Measurements from ENCODE around the gene ENTPD8.
"Not testable (repeated sequence)": the region's sequence is repeated elsewhere in the genome, so short reads cannot be mapped to it uniquely, and the experiment has no call there.

ENTPD8 gene

GRCh38 chr9:137475666-137476065, 34.5 kb upstream of the ENTPD8 start:
- DNase-seq (ENCODE audit: low spot score): no peak

- no peak for DNase-seq (ENCODE audit: low spot score)
Observed at GRCh38 chr9:137474271-137474670, 33.1 kb upstream of the ENTPD8 start.

DNA sequence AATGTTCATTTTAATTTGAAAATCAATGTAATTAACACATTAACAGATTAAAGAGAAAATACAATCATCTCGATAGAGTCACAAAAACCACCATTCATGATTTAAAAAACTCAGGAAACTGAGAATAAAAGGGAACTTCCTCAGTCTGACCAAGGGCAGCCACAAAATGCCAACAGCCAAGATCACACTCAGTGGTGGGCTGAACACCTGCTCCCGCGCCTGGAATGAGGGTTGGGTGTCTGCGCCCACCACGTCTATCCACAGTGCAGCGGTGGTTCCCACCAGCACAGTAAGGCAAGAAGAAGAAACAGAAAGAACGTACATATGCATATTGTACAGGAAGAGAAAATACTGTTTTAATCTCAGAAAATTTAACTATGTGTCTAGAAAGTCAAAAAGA, 29.6 kb upstream of the ENTPD8 start:
- no peak for DNase-seq (ENCODE audit: low spot score)

GRCh38 chr9:137467896-137468295, 26.7 kb upstream of the ENTPD8 start:
- DNase-seq (ENCODE audit: low spot score): no peak

DNA sequence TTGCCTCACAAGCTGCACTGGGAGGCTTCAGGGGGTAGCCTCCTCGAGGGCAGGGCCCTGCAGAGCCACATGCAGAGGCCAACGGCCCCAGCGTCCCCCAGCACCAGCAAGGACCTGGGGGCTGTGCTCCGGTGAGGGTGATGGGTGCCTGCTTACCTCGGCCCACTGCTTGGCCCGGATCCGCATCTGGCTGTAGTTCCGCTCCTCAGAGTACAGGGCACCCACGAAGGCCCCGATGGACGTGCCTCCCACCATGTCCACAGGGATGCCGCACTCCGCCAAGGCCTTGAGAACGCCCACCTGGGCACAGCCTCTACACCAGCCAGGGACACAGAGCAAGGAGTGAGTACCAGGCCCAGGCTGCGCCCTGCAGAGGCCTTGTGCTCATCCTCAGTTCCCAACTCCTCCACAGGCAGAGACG, 26.0 kb upstream of the ENTPD8 start:
- no peak for DNase-seq (ENCODE audit: low spot score)

DNA sequence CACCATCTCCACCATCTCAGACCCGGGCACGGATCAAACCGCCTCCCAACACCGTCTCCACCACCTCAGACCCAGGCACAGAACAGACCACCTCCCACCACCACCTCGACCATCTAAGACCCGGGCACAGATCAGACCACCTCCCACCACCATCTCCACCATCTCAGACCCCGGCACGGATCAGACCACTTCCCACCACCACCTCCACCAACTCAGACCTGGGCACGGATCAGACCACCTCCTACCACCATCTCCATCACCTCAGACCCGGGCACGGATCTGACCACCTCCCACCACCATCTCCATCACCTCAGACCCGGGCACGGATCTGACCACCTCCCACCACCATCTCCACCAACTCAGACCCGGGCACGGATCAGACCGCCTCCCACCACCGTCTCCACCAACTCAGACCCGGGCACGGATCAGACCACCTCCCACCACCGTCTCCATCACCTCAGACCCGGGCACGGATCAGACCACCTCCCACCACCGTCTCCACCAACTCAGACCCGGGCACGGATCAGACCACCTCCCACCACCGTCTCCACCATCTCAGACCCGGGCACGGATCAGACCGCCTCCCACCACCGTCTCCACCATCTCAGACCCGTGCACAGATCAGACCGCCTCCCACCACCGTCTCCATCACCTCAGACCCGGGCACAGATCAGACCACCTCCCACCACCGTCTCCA, 25.4 kb upstream of the ENTPD8 start:
- not testable (repeated sequence) for DNase-seq (ENCODE audit: low spot score)

DNA sequence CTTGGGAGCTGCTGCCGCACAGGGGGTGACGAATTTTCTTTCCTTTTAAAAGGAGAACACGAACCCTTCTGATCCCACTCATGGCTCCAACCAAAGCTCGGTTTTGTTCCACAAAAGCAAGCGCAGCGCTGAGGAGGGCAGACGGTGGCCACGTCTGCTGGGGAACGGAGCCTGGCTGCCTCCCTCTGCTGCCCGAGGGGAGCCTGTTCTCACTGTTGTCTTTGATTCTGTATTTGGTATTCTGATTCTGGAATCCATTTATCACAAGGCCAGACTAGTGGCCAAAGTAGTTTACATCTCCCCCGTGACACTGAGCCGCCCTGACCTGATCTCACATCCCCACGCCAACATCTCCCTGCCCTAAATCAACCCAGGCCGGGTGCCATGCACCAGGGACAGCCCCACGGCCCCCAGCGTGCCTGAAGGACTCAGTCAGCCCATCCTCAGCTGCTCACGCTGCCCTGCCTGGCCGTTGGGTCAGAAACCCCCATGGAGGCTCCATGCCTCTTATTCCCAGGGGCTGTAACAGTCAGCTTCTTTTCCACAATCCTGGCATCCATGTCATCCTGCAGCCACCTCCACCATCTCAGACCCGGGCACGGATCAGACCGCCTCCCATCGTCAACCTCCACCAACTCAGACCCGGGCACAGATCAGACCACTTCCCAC, 24.7 kb upstream of the ENTPD8 start:
- no peak for DNase-seq (ENCODE audit: low spot score)

- no peak for DNase-seq (ENCODE audit: low spot score)
Observed at GRCh38 chr9:137465000-137465719, 24.0 kb upstream of the ENTPD8 start.

DNA sequence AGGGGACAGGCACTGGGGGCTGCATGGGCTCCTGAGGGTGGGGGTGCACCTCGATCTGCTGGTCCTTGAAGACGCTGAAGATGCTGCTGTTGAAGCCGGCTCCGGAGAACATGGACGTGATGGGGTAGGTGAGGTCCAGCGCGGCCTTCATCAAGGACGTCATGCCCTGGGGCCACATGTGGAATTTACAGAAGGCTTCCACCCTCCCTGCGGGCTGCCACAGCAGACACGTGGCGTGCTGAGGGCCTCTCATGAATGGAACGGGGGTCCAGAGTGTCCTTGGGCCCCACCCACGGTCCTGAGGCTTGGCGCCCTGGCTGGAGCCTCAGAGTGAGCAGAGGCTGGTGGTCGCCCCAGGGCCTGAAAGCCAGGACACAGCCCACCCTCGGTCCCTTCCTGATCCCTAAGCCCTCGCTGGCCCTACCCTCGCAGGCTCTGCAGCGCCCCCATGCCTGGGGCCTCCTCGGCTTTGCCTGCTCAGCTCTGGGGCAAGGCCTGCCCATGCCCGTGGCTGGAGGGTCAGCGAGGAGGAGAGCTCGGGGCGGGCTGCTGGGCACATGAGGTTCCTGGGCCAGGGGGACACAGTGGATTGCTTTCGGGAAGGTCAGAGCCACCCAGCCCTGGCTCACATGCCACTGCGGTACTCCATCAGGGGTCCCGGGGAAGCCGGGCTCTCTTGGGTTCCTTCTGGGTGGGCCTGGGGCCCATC, 23.3 kb upstream of the ENTPD8 start:
- no peak for DNase-seq (ENCODE audit: low spot score)

DNA sequence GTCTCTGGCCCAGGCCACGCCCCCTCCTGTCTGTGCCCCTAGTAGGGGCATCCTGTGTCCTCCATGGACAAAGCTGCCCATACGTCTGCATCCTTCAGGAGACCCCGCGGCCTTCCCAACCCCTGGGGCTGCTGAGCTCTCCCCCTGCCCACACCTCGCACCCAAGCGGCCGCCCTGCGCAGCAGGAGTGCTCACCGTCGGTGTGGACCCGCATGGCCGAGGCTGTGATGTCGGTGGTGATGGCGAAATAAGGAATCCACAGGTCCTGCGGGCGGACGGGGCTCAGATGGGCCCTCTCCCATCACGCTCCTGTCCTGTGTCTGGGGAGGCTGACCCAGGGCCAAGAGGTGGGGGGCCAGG, 22.8 kb upstream of the ENTPD8 start:
- DNase-seq (ENCODE audit: low spot score): no peak

DNA sequence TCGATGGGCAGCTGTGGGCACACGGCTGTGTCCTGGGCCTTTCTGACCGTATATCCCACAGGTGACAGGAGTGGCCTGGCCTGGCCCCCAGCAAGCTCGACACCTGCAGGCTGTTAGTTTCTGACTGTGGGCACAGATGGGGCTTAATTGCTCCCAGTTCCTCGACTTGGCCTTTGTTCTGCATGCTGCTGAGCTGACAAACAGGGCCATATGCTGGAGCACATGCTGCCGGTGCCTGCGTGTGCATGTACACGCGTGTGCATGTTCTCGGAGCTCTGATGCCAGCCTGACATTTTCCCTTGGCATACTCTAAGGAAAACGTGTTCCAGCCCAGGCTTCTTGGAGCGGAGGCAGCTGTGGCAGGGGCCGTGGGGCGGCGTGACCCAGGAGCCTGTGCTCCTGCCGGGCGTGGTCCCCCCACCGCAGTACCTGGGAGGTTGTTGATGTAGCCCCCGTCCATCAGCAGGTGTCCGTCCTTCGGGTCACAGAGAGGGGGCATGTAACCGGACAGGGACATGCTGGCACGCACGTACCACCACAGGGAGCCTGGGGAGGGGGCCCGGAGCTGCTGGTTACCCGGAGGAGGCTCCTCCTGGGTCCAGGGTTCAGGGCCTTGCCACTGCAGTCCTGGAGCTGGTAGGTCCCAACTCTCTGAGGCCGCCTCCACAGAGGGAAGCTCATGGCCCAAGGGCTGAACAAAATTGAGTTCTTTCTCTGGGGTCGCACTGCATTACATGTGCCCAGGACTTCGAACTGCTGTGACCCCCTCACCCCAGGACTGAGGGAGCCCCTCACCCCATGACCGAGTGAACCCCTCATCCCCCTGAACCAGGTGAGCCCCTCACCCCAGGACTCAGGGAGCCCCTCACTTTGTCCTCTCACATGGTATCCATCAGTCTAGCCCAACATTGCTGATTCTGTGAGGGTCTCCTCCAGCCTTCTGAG, 22.1 kb upstream of the ENTPD8 start:
- no peak for DNase-seq (ENCODE audit: low spot score)

GRCh38 chr9:137462396-137462985, 21.3 kb upstream of the ENTPD8 start:
- no peak for DNase-seq (ENCODE audit: low spot score)

- peak; percentile 48 for DNase-seq (ENCODE audit: low spot score)
Observed at GRCh38 chr9:137461663-137462395, 20.7 kb upstream of the ENTPD8 start.

- no peak for DNase-seq (ENCODE audit: low spot score)
Observed at GRCh38 chr9:137461316-137461662, 20.1 kb upstream of the ENTPD8 start.

DNA sequence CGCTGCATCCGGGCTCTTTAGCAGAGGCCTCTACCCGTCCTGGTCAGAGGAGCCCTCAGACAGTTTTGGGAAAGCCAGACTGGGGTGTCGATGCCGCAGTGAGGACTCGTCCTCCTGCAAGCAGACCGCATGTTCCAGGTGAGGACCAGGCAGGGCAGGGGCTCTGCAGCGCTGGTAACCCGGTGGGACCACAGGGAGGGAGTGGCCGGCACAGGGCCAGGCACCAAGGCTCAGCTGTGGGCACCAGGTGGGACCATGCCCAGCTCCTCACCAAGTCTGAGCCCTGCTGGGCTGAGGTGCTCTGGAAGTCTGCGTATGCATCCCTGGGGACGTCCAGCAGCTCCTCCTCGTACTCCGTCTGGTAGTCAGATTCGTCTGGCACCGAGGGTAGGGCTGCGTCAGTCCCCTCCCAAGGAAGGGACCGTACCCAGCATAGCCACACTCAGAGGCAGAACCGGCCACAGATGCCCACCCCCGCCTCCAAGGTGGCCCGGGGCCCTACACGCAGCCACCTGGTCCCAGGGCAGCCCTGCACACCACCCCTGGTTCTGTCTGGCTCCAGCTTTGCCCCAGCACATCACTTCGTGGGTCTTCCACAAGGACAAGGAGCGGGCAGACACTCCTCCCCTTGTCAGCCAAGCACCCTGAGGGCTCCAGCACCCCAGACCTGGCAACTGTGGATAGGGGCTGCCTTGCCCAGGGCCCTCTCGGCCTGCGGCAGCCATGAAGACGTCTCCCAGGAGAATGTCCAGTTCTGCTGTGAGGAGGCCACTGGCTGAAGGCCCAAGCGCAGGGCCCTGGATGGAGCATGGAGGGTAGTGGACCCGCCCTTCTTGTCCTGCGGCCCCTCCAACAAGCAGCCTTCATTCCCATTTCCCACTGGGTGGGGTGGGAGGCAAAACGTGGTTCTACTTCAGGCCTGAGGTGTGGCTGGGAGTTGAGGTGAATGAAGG, 19.5 kb upstream of the ENTPD8 start:
- no peak for DNase-seq (ENCODE audit: low spot score)

GRCh38 chr9:137459601-137460362, 18.6 kb upstream of the ENTPD8 start:
- no peak for DNase-seq (ENCODE audit: low spot score)

DNA sequence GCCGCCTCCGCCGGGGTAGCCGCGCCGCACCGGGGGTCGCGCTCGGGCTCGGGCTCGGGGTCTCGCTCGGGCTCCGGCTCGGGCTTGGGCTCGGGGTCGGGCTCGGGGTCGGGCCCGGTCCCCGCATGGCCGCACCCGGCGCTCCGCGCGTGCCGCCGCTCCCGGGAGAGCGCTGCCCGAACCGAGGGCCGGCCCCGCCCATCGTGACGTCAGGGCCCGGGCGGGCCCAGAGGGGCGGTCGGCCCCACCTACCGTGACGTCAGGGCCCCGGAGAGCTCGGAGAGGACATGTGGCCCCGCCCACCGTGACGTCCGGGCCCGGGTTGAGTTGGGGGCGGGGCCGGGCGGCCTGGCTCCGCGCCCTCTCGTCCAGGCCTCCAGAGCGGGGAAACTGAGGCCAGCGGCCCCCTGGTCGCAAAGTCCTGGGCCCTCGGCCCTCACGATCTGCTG, 18.0 kb upstream of the ENTPD8 start, which contains the start of gene NSMF:
TSS of gene NSMF (minus strand) at position 183 of the 449 bp plus-strand sequence. CDS start 232 bp downstream, outside the sequence.
- DNase-seq (ENCODE audit: low spot score): peak; percentile 100
